GM12878 (cell line): ENCODE data around the gene YY1. TPM values are rescaled to one million over a fixed set of nuclear protein-coding genes. Genes with fewer than 3 reads are reported as not detected.

Experiments used
- ATAC-seq: fragments of 200-7000 bp; cut with Tn5 transposase; 3 replicates; pipeline ENCODE4 v1.9.1; 2020; ENCODE audit warnings: mild to moderate bottlenecking, moderate library complexity
- BruUV-seq: library from RNA; stranded (reverse); fragments of 400-500 nt; replicated peaks from 2 replicates; lab custom pipeline; 2021; lab: Mats Ljungman, UMichigan
- CTCF ChIA-PET: fragments of 300-600 bp; sonication (Branson Sonifier 250); formaldehyde crosslinking; extraction: SDS; loops from one replicate; lab custom pipeline; 2021; ENCODE audit warnings: inconsistent platforms; lab: Yijun Ruan, JAX
- POLR2A ChIA-PET: fragments of 350-600 bp; formaldehyde crosslinking; extraction: SDS; loops from one replicate; lab custom pipeline; 2021; ENCODE audit warnings: inconsistent platforms; lab: Charles Lee
- RAD21 ChIA-PET: fragments of 300-600 bp; sonication (Branson Sonifier 250); formaldehyde crosslinking; loops from one replicate; lab custom pipeline; 2023; ENCODE audit warnings: antibody characterized with exemption; ENCODE audit not compliant: unreplicated experiment; lab: Charles Lee
- SMC1A ChIA-PET: fragments of 300-600 bp; sonication (Branson Sonifier 250); formaldehyde crosslinking; loops from one replicate; lab custom pipeline; 2023; ENCODE audit not compliant: unreplicated experiment, uncharacterized antibody; lab: Charles Lee
- DNase-seq: peaks from one replicate; pipeline ENCODE4 v3.0.0-alpha.2; 2011; ENCODE audit warnings: low read depth, low spot score
- FAIRE-seq: peaks from 3 replicates; lab custom pipeline; 2011; peaks lifted over from hg19 to GRCh38; lab: Jason Lieb, UNC
- H2AFZ ChIP-seq: 2 replicates; pipeline ENCODE4 v1.6.0; 2011; ENCODE audit warnings: low read depth, low read length, control low read depth; ENCODE audit not compliant: control insufficient read depth
- H3K27ac ChIP-seq: 2 replicates; pipeline ENCODE4 v1.5.1; 2011; ENCODE audit warnings: control low read depth; ENCODE audit not compliant: control insufficient read depth, insufficient read depth
- H3K27me3 ChIP-seq, 2 experiments: replicated peaks in 1 of 2; 2 replicates each; pipeline versions ENCODE4 v1.6.0 to v1.6.1; 2011; ENCODE audit warnings: low read length in 1 of 2; ENCODE audit not compliant: control insufficient read depth in 2 of 2, insufficient read depth in 2 of 2
- H3K36me3 ChIP-seq, 2 experiments: 2 replicates each; pipeline ENCODE4 v1.5.1; 2011; ENCODE audit warnings: low read length in 1 of 2; ENCODE audit not compliant: control insufficient read depth in 2 of 2, insufficient read depth in 2 of 2
- H3K4me1 ChIP-seq: 2 replicates; pipeline ENCODE4 v1.6.1; 2011; ENCODE audit warnings: mild to moderate bottlenecking, low read length, moderate library complexity, mixed read lengths; ENCODE audit not compliant: control insufficient read depth, insufficient read depth
- H3K4me2 ChIP-seq: 2 replicates; pipeline ENCODE4 v1.6.0; 2011; ENCODE audit warnings: control low read depth; ENCODE audit not compliant: control insufficient read depth, insufficient read depth
- H3K4me3 ChIP-seq: fragments of 200-600 bp; sonication (generic); 2 replicates; pipeline ENCODE4 v1.5.1; 2016
- H3K79me2 ChIP-seq: 2 replicates; pipeline ENCODE4 v1.6.0; 2011; ENCODE audit warnings: low read length; ENCODE audit not compliant: control insufficient read depth, insufficient read depth
- H3K9ac ChIP-seq: 2 replicates; pipeline ENCODE4 v1.8.0; 2011; ENCODE audit warnings: low read length, control low read depth, mixed read lengths; ENCODE audit not compliant: control insufficient read depth, insufficient read depth
- H3K9me3 ChIP-seq: replicated peaks from 3 replicates; pipeline ENCODE4 v1.5.1; 2011; ENCODE audit warnings: mild to moderate bottlenecking, low read length; ENCODE audit not compliant: control insufficient read depth, insufficient read depth
- H4K20me1 ChIP-seq: 2 replicates; pipeline ENCODE4 v1.6.0; 2011; ENCODE audit not compliant: control insufficient read depth, insufficient read depth
- SMC3 ChIP-seq: IDR thresholded peaks from 2 replicates; pipeline ENCODE4 v1.6.1; 2011; ENCODE audit warnings: low read length, improper control_type of control experiment, borderline replicate concordance
- WGBS: methylation state at CpG from one replicate; pipeline ENCODE4 v1.1.6; 2016; ENCODE audit warnings: low lambda C conversion rate; ENCODE audit not compliant: insufficient replicate concordance, insufficient coverage; ENCODE audit errors: missing lambda C conversion rate; 5-methylcytosine and 5-hydroxymethylcytosine counted together
- in situ Hi-C: fragments of 300-500 bp; cut with MboI; formaldehyde crosslinking; loops from 9 replicates; pipeline ENCODE4 v1.14.3; 2018; ENCODE audit warnings: mixed read lengths
- intact Hi-C: fragments of 100-400 bp; cut with micrococcal nuclease; formaldehyde crosslinking; loops from one replicate; pipeline ENCODE4 v1.14.2; 2022; ENCODE audit not compliant: unreplicated experiment
- polyA plus RNA-seq, 11 experiments: library from polyadenylated mRNA; depleted of rRNA in 4 of 11; unstranded in 6 of 11; stranded (reverse) in 5 of 11; fragments of >200 nt; fragmentation: Nextera tagmentation in 4 of 11; fragmentation: Illumina TruSeq in 1 of 11; extraction: Ambion mirVana in 4 of 11; extraction: Trizol in 1 of 11; gene quantifications; 1 replicate in 1 of 11; 2 replicates in 10 of 11; pipeline versions ENCODE4 v1.2.1 to v1.2.3, GENCODE V29; 2011 to 2016; ENCODE audit warnings: inconsistent platforms in 2 of 11, missing spikeins in 2 of 11, low read depth in 1 of 11
- total RNA-seq, 4 experiments: library from RNA; depleted of rRNA in 3 of 4; stranded (reverse); fragments of >200 nt in 3 of 4; fragmentation: Illumina TruSeq in 1 of 4; extraction: Trizol in 1 of 4; gene quantifications; 2 replicates each; pipeline versions ENCODE4 v1.2.1 to v1.2.3, GENCODE V29; 2013 to 2021
- TF ChIP-seq, protein P1 (sequence below): fragments of 450-650 bp; IDR thresholded peaks from 2 replicates; pipeline ENCODE4 v1.6.1; 2017; ENCODE audit warnings: low read depth, mild to moderate bottlenecking, moderate library complexity
- TF ChIP-seq, protein P2 (sequence below): fragments of 450-650 bp; IDR thresholded peaks from 2 replicates; pipeline ENCODE4 v1.6.1; 2017; ENCODE audit warnings: borderline replicate concordance

The YY1 gene
- total and polyA plus RNA-seq, 10 of the 15 experiments (the other 5 are each of a cell fraction or from before 2014, with no cell fraction given) = 23.7 to 74.0 (median 39.9) TPM

DNA sequence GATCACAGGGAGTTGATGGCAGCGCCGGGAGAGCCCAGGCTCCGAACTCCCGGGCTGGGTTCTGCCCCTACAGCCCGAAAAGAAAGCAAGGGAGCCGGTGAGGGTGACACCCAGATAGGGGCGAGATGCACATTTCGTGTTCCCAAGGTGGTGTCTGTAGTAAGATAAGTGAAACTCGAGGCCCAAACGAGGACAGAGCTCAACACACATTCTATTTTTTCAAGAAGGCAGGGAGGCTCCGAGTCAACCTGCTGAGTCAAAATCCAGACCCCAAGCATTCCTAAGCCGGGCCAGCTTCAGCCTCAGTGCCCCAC lies 24.2 kb upstream of the YY1 start:
- no peaks in the 10 kb centered on the region for H3K9me3 ChIP-seq
- H3K36me3 ChIP-seq = no peaks in the 10 kb centered on the region
- H4K20me1 ChIP-seq = no peaks in the 10 kb centered on the region
- ChIA-PET CTCF (interaction anchor here (0.8 to 7.3 kb wide), 3 partner anchors 21 to 27 kb away, joined by 3 to 29 read pairs (median 5); no protein-coding TSS in a partner anchor), RAD21 (interaction anchor here (0.8 to 1.7 kb wide), 3 partner anchors 10 to 26 kb away, joined by 3 to 7 read pairs (median 5); no protein-coding TSS in a partner anchor), SMC1A (interaction anchor here (1.1 to 1.3 kb wide), 3 partner anchors 21 to 26 kb away, joined by 4 to 6 read pairs (median 6); no protein-coding TSS in a partner anchor), POLR2A (interaction anchor here (0.6 to 2.4 kb wide), 10 partner anchors 10 to 244 kb away, joined by 3 to 7 read pairs (median 4); a partner anchor contains a TSS)
- 26% methylated on average over 12 of the region's 12 CpGs for WGBS
- in situ Hi-C loops = no loop called here
- H3K27me3 ChIP-seq = no peaks in the 10 kb centered on the region
- H2AFZ ChIP-seq = peak overlapping the region; percentile 63
- peaks cover 9% of the 10 kb centered on the region; the same call in 1 of the 2 replicates for H3K4me1 ChIP-seq
- BruUV-seq = no TSS peak
- FAIRE-seq (no peak), ATAC-seq (no peak), DNase-seq (no peak)
- TF ChIP-seq, protein P1, sequence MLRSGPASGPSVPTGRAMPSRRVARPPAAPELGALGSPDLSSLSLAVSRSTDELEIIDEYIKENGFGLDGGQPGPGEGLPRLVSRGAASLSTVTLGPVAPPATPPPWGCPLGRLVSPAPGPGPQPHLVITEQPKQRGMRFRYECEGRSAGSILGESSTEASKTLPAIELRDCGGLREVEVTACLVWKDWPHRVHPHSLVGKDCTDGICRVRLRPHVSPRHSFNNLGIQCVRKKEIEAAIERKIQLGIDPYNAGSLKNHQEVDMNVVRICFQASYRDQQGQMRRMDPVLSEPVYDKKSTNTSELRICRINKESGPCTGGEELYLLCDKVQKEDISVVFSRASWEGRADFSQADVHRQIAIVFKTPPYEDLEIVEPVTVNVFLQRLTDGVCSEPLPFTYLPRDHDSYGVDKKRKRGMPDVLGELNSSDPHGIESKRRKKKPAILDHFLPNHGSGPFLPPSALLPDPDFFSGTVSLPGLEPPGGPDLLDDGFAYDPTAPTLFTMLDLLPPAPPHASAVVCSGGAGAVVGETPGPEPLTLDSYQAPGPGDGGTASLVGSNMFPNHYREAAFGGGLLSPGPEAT = 0 out of 2 replicates have a peak, but pooled peaks have one; percentile 12
- TF ChIP-seq, protein P2, sequence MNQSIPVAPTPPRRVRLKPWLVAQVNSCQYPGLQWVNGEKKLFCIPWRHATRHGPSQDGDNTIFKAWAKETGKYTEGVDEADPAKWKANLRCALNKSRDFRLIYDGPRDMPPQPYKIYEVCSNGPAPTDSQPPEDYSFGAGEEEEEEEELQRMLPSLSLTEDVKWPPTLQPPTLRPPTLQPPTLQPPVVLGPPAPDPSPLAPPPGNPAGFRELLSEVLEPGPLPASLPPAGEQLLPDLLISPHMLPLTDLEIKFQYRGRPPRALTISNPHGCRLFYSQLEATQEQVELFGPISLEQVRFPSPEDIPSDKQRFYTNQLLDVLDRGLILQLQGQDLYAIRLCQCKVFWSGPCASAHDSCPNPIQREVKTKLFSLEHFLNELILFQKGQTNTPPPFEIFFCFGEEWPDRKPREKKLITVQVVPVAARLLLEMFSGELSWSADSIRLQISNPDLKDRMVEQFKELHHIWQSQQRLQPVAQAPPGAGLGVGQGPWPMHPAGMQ = no peak
- TF ChIP-seq SMC3 = no peak
- peak overlapping the region; percentile 28; the same call in 1 of the 2 replicates for H3K9ac ChIP-seq
- peaks cover 6% of the 10 kb centered on the region for H3K79me2 ChIP-seq
- peak overlapping the region; percentile 82 for H3K4me2 ChIP-seq
- H3K27ac ChIP-seq = peak overlapping the region; percentile 49
- H3K4me3 ChIP-seq = peak overlapping the region; percentile 46; the same call in 1 of the 2 replicates
- intact Hi-C loops = loop anchor here (1.0 to 2.0 kb wide), 2 partner anchors 21 to 22 kb away; no protein-coding TSS in a partner anchor
